ENCODE results near the gene LOXHD1. TPM values are rescaled to one million over a fixed set of nuclear protein-coding genes. Genes with fewer than 3 reads are reported as not detected.

The LOXHD1 gene
- total and polyA plus RNA-seq, 8 donors = 0.12 to 0.46 (median 0.15) TPM; not detected in 2

DNA sequence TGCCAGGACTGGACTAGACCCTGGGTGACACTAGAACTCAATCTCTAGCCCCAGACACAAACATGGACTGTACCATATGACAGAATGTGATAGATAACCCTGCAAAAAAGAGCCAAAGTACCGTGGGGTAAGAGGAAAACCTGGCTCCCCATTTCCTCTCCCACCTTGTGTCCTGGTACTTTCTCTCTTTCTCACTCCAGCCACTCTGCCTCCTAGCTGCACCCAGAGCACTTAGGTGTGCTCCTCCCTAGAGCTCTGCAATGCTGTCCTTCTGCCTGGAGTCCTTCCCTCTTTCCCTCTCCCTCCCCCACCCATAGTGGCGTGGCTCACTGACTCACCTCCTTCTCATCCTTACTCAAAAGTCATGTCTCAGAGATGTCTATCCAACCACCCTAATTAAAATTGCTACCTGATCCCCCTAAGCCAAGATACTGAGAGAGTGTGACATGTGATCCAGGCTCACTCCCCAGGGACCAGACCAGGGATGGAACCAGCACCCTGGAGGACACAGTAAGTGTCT is 171.3 kb downstream of the LOXHD1 start:
- no peak for ATAC-seq

DNA sequence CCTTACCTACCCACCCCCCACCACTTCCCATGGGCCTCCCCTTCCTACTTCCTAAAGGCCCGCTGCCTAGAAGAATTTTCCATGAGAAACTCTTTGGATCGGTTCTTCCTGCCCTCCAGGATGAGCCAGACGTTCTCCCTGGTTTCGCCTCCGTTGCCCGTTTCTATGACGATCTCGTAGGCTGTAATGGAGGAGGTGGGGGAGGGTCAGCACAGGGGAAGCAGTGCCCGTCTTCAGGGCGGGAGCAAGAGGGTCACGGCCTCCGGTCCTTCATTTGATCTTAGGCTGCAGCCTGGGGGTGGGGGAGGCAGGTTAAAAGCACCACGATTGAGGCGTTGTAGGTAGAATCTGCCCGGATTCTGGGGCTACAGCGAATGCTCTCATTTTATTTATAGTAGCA is 172.0 kb downstream of the LOXHD1 start:
- no peaks in the 10 kb centered on the region for H3K4me1 ChIP-seq
- TF ChIP-seq, protein P1, sequence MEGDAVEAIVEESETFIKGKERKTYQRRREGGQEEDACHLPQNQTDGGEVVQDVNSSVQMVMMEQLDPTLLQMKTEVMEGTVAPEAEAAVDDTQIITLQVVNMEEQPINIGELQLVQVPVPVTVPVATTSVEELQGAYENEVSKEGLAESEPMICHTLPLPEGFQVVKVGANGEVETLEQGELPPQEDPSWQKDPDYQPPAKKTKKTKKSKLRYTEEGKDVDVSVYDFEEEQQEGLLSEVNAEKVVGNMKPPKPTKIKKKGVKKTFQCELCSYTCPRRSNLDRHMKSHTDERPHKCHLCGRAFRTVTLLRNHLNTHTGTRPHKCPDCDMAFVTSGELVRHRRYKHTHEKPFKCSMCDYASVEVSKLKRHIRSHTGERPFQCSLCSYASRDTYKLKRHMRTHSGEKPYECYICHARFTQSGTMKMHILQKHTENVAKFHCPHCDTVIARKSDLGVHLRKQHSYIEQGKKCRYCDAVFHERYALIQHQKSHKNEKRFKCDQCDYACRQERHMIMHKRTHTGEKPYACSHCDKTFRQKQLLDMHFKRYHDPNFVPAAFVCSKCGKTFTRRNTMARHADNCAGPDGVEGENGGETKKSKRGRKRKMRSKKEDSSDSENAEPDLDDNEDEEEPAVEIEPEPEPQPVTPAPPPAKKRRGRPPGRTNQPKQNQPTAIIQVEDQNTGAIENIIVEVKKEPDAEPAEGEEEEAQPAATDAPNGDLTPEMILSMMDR (IDR thresholded peaks at IDR 0.05) = no peak
- no peaks in the 10 kb centered on the region for H3K36me3 ChIP-seq
- ATAC-seq = no peak
- 24 to 29% methylated on average over 16 of the region's 16 CpGs for WGBS, 2 donors
- H3K9me3 ChIP-seq = no peaks in the 10 kb centered on the region
- DNase-seq = no peak
- H3K27me3 ChIP-seq = no peaks in the 10 kb centered on the region
- intact Hi-C loops (cut with DNase I) = loop anchor here in 1 of 3 donors (10.0 kb wide), 1 partner anchor 200 kb away; no protein-coding TSS in a partner anchor
- FAIRE-seq = no peak
- H3K27ac ChIP-seq = no peak overlapping the region
- H3K4me3 ChIP-seq = no peak overlapping the region

More for the DNA sequence above, 171.3 kb downstream of the LOXHD1 start:
- Histone ChIP-seq H3K4me3 (no peak overlapping the region), H3K36me3 (no peaks in the 10 kb centered on the region), H3K27ac (no peak overlapping the region), H3K27me3 (no peaks in the 10 kb centered on the region), H3K4me1 (no peaks in the 10 kb centered on the region), H3K9me3 (no peaks in the 10 kb centered on the region)
- DNase-seq = no peak
- TF ChIP-seq, protein P1 (IDR thresholded peaks at IDR 0.05) = no peak
- intact Hi-C loops (cut with DNase I) = loop anchor here in 1 of 3 donors (10.0 kb wide), 1 partner anchor 201 kb away; no protein-coding TSS in a partner anchor
- no peak for FAIRE-seq
- 21 to 22% methylated on average over 2 of the region's 2 CpGs for WGBS, 2 donors

GRCh38 chr18:46482831-46483230 is 174.2 kb downstream of the LOXHD1 start:
- DNase-seq (no peak), FAIRE-seq (no peak), ATAC-seq (no peak)
- H3K9me3 ChIP-seq = no peaks in the 10 kb centered on the region
- H3K4me3 ChIP-seq = no peak overlapping the region
- no peaks in the 10 kb centered on the region for H3K36me3 ChIP-seq
- H3K27me3 ChIP-seq = no peaks in the 10 kb centered on the region
- intact Hi-C loops (cut with DNase I) = loop anchor here in 1 of 3 donors (10.0 kb wide), 1 partner anchor 198 kb away; no protein-coding TSS in a partner anchor
- TF ChIP-seq, protein P1 (IDR thresholded peaks at IDR 0.05) = no peak
- 71 to 89% methylated on average over 1 of the region's 1 CpG for WGBS, 2 donors
- no peaks in the 10 kb centered on the region for H3K4me1 ChIP-seq
- H3K27ac ChIP-seq = no peak overlapping the region

- intact Hi-C loops (cut with DNase I) = loop anchor here in 1 of 3 donors (10.0 kb wide), 1 partner anchor 197 kb away; no protein-coding TSS in a partner anchor
- no peak overlapping the region for H3K4me3 ChIP-seq
- H3K4me1 ChIP-seq = no peaks in the 10 kb centered on the region
- TF ChIP-seq, protein P1 (IDR thresholded peaks at IDR 0.05) = no peak
- H3K36me3 ChIP-seq = no peaks in the 10 kb centered on the region
- 45 to 48% methylated on average over 1 of the region's 1 CpG for WGBS, 2 donors
- DNase-seq (no peak), ATAC-seq (no peak), FAIRE-seq (no peak)
- no peak overlapping the region for H3K27ac ChIP-seq
- H3K9me3 ChIP-seq = no peaks in the 10 kb centered on the region
- H3K27me3 ChIP-seq = no peaks in the 10 kb centered on the region
These were observed 175.2 kb downstream of the LOXHD1 start for GRCh38 chr18:46481847-46482245.

Data from pancreas (tissue), 10 donors.